OCI-LY1 (cell line): ENCODE data around the gene GNG4.

ENCODE experiments used
- EZH2 ChIP-seq: fragments of 200-600 bp; sonication (generic), shearing (Covaris generic); IDR thresholded peaks from 2 replicates; pipeline ENCODE4 v1.8.0; 2017; ENCODE audit warnings: borderline replicate concordance, mixed run types, mild to moderate bottlenecking, antibody characterized with exemption, low read length, moderate library complexity, mixed read lengths
- TF ChIP-seq, protein P1 (sequence below): fragments of 200-600 bp; sonication (generic), shearing (Covaris generic); IDR thresholded peaks from 2 replicates; pipeline ENCODE4 v1.5.1; 2017; ENCODE audit warnings: mild to moderate bottlenecking, antibody characterized with exemption, low read length, moderate library complexity, mixed read lengths

DNA sequence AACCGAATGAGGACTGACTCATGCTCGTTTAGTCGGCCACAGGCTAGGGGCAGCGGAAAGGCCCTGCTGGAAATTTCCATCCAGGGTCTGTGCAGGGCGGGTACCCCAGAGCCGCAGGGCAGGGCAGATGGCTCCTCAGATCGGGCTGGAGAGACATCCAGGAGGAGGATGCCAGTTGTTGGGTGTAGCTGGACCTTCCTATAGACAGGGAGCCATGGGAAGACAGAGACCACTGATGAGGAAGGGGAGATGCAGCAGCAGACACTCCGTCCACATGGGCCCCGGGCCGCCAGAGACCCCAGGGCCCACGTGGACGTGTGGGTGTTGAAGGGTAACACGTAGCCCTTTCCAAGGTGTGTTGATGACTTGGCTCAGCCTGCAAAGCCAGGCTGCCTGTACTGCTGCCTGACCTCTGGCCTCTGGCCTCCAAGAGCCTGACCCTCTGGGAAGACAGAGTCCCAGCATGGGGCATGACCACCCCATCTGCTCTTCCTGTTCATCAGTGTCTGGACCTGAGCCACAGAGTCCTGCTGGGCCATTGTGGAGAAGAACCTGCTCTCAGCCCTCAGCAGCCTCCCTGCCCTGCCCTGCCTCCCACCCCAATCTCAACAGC, 4.8 kb downstream of the GNG4 start:
- TF ChIP-seq, protein P1, sequence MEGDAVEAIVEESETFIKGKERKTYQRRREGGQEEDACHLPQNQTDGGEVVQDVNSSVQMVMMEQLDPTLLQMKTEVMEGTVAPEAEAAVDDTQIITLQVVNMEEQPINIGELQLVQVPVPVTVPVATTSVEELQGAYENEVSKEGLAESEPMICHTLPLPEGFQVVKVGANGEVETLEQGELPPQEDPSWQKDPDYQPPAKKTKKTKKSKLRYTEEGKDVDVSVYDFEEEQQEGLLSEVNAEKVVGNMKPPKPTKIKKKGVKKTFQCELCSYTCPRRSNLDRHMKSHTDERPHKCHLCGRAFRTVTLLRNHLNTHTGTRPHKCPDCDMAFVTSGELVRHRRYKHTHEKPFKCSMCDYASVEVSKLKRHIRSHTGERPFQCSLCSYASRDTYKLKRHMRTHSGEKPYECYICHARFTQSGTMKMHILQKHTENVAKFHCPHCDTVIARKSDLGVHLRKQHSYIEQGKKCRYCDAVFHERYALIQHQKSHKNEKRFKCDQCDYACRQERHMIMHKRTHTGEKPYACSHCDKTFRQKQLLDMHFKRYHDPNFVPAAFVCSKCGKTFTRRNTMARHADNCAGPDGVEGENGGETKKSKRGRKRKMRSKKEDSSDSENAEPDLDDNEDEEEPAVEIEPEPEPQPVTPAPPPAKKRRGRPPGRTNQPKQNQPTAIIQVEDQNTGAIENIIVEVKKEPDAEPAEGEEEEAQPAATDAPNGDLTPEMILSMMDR, result no peak
- TF ChIP-seq EZH2, result no peak
